Endothelial cell of umbilical vein (primary cell): Measurements from ENCODE around the gene SHISA6. TPM values are rescaled to one million over a fixed set of nuclear protein-coding genes. Genes with fewer than 3 reads are reported as not detected.

Experiments used
- BruUV-seq: library from RNA; stranded (reverse); fragments of 400-500 nt; replicated peaks from 2 replicates; lab custom pipeline; 2021; lab: Mats Ljungman, UMichigan
- CTCF ChIA-PET: fragments of 300-600, 350-600 bp; sonication (Branson Sonifier 250); formaldehyde crosslinking; loops from one replicate; lab custom pipeline; 2021; ENCODE audit warnings: antibody characterized with exemption, inconsistent platforms; lab: Charles Lee
- POLR2A ChIA-PET: fragments of 300-600, 350-600 bp; sonication (Branson Sonifier 250); formaldehyde crosslinking; loops from one replicate; lab custom pipeline; 2021; ENCODE audit warnings: antibody characterized with exemption, inconsistent platforms; lab: Charles Lee
- DNase-seq: peaks from one replicate; pipeline ENCODE4 v3.0.0-alpha.2; 2011; ENCODE audit warnings: low read depth, low spot score
- FAIRE-seq: peaks from 2 replicates; lab custom pipeline; 2011; peaks lifted over from hg19 to GRCh38; lab: Jason Lieb, UNC
- H2AFZ ChIP-seq: 2 replicates; pipeline ENCODE4 v1.6.0; 2012; ENCODE audit warnings: low read depth, low read length, control low read depth, inconsistent platforms
- H3K27ac ChIP-seq: 2 replicates; pipeline ENCODE4 v1.5.1; 2011; ENCODE audit warnings: low read depth, mild to moderate bottlenecking, control low read depth, low read length, moderate library complexity; ENCODE audit not compliant: insufficient read depth
- H3K27me3 ChIP-seq, 2 experiments: 2 replicates each; pipeline versions ENCODE4 v1.6.0 to v1.6.1; 2011; ENCODE audit warnings: low read length in 2 of 2, mixed read lengths in 1 of 2; ENCODE audit not compliant: control insufficient read depth in 2 of 2, insufficient read depth in 2 of 2
- H3K36me3 ChIP-seq, 2 experiments: 2 replicates in 1 of 2; 3 replicates in 1 of 2; pipeline ENCODE4 v1.5.1; 2011; ENCODE audit warnings: low read length in 2 of 2, mild to moderate bottlenecking in 1 of 2, moderate library complexity in 1 of 2; ENCODE audit not compliant: control insufficient read depth in 2 of 2, insufficient read depth in 2 of 2; ENCODE audit errors: extremely low read depth in 1 of 2
- H3K4me1 ChIP-seq: 3 replicates; pipeline ENCODE4 v1.5.1; 2011; ENCODE audit warnings: mild to moderate bottlenecking, low read length; ENCODE audit not compliant: control insufficient read depth, insufficient read depth; ENCODE audit errors: extremely low read depth
- H3K4me2 ChIP-seq: 2 replicates; pipeline ENCODE4 v1.6.1; 2011; ENCODE audit warnings: low read length, control low read depth, mixed read lengths; ENCODE audit not compliant: insufficient read depth
- H3K4me3 ChIP-seq, 3 experiments: fragments of 200-600 bp in 1 of 3; sonication (generic), shearing (Covaris generic) in 1 of 3; replicated peaks in 1 of 3; 2 replicates each; pipeline ENCODE4 v1.5.1; 2011 to 2016; ENCODE audit warnings: control low read depth in 3 of 3, low read length in 3 of 3, mild to moderate bottlenecking in 2 of 3, inconsistent platforms in 1 of 3, low read depth in 1 of 3, moderate library complexity in 1 of 3; ENCODE audit not compliant: insufficient read depth in 1 of 3
- H3K79me2 ChIP-seq: 2 replicates; pipeline ENCODE4 v1.6.0; 2012; ENCODE audit warnings: low read length, inconsistent platforms; ENCODE audit not compliant: control insufficient read depth, insufficient read depth
- H3K9ac ChIP-seq: replicated peaks from 2 replicates; pipeline ENCODE3; 2011; ENCODE audit warnings: low read length, control low read depth; ENCODE audit not compliant: insufficient read depth; ENCODE audit errors: extremely low read depth
- H3K9me1 ChIP-seq: replicated peaks from 3 replicates; pipeline ENCODE4 v1.6.0; 2011; ENCODE audit warnings: mild to moderate bottlenecking, low read length; ENCODE audit not compliant: control insufficient read depth, insufficient read depth; ENCODE audit errors: extremely low read depth
- H3K9me3 ChIP-seq: replicated peaks from 2 replicates; pipeline ENCODE4 v1.5.1; 2012; ENCODE audit warnings: low read length, inconsistent platforms; ENCODE audit not compliant: control insufficient read depth, insufficient read depth
- H4K20me1 ChIP-seq: replicated peaks from 2 replicates; pipeline ENCODE3; 2011; ENCODE audit warnings: mild to moderate bottlenecking, low read length; ENCODE audit not compliant: control insufficient read depth, insufficient read depth; ENCODE audit errors: extremely low read depth
- CTCF ChIP-seq, 2 donors: IDR thresholded peaks; 1 replicate in 1 of 2; 2 replicates in 1 of 2; pipeline ENCODE4 v1.5.1; 2011; ENCODE audit warnings: low read length in 2 of 2, mild to moderate bottlenecking in 2 of 2, moderate library complexity in 2 of 2, control low read depth in 1 of 2, inconsistent platforms in 1 of 2, low read depth in 1 of 2; ENCODE audit not compliant: insufficient read depth in 1 of 2; ENCODE audit errors: extremely low read depth in 1 of 2
- EZH2 ChIP-seq: IDR thresholded peaks from 2 replicates; pipeline ENCODE4 v1.6.1; 2012; ENCODE audit warnings: borderline replicate concordance, low read depth, mild to moderate bottlenecking, moderate library complexity, low read length, inconsistent platforms; ENCODE audit not compliant: severe bottlenecking
- FOS ChIP-seq: IDR thresholded peaks from 2 replicates; pipeline ENCODE4 v1.6.1; 2011; ENCODE audit warnings: mild to moderate bottlenecking, low read length, moderate library complexity, borderline replicate concordance; ENCODE audit not compliant: insufficient read depth
- GATA2 ChIP-seq: IDR thresholded peaks from 2 replicates; pipeline ENCODE4 v1.7.0; 2011; ENCODE audit warnings: low read depth, mild to moderate bottlenecking, moderate library complexity, mixed read lengths, low read length; ENCODE audit not compliant: insufficient read length, insufficient read depth
- JUN ChIP-seq: IDR thresholded peaks from 2 replicates; pipeline ENCODE4 v1.6.1; 2011; ENCODE audit warnings: borderline replicate concordance, low read depth; ENCODE audit not compliant: insufficient read length, insufficient read depth
- MAX ChIP-seq: IDR thresholded peaks from 2 replicates; pipeline ENCODE4 v1.6.1; 2011; ENCODE audit not compliant: insufficient read depth, insufficient read length
- MYC ChIP-seq: IDR thresholded peaks from one replicate; pipeline ENCODE4 v1.6.1; 2011; ENCODE audit warnings: mild to moderate bottlenecking, low read depth, low read length
- POLR2A ChIP-seq: IDR thresholded peaks from 2 replicates; pipeline ENCODE4 v1.6.1; 2012; ENCODE audit warnings: low read depth, mild to moderate bottlenecking, control low read depth, low read length
- POLR2AphosphoS5 ChIP-seq: IDR thresholded peaks from 2 replicates; pipeline ENCODE4 v1.6.1; 2012; ENCODE audit warnings: low read depth, mild to moderate bottlenecking, control low read depth, low read length, moderate library complexity; ENCODE audit not compliant: insufficient read depth
- dilution Hi-C: fragments of 300-500 bp; cut with MboI; formaldehyde crosslinking; loops from one replicate; pipeline ENCODE4 v1.15.0; 2019; ENCODE audit warnings: low sequenced_read_pairs; ENCODE audit not compliant: extremely low pct_ligation_motif_present
- intact Hi-C: fragments of 100-400 bp; cut with micrococcal nuclease; formaldehyde crosslinking; loops from one replicate; pipeline ENCODE4 v1.10.0; 2022
- polyA plus RNA-seq, 4 experiments: library from polyadenylated mRNA; depleted of rRNA in 3 of 4; stranded (reverse) in 3 of 4; unstranded in 1 of 4; fragments of >200 nt; gene quantifications; 2 replicates each; pipeline versions ENCODE4 v1.2.1 to v1.2.3, GENCODE V29; 2011 to 2012; ENCODE audit warnings: missing spikeins in 1 of 4
- total RNA-seq: library from RNA; stranded (reverse); gene quantifications from 2 replicates; pipeline ENCODE4 v1.2.3, GENCODE V29; 2021

SHISA6 gene
- total and polyA plus RNA-seq, 2 donors (not counting 3 experiments of a cell fraction or from before 2014, with no cell fraction given), result not detected

GRCh38 chr17:11351479-11351878, 110.5 kb downstream of the SHISA6 start:
- Histone ChIP-seq H2AFZ (no peak overlapping the region), H3K4me3 (no peak overlapping the region), H4K20me1 (no peaks in the 10 kb centered on the region), H3K9ac (no peak overlapping the region), H3K9me3 (no peaks in the 10 kb centered on the region), H3K9me1 (no peaks in the 10 kb centered on the region), H3K27me3 (no peaks in the 10 kb centered on the region), H3K4me2 (no peak overlapping the region), H3K4me1 (no peaks in the 10 kb centered on the region), H3K79me2 (no peaks in the 10 kb centered on the region), H3K27ac (no peak overlapping the region), H3K36me3 (no peaks in the 10 kb centered on the region)
- no TSS peak for BruUV-seq
- FAIRE-seq (no peak), DNase-seq (no peak)
- intact Hi-C loops, result no loop called here
- no peak for TF ChIP-seq POLR2AphosphoS5
- TF ChIP-seq EZH2, result no peak
- no peak for TF ChIP-seq POLR2A
- ChIA-PET POLR2A (no interaction called here), CTCF (no interaction called here)
- dilution Hi-C loops, result no loop called here

GRCh38 chr17:11353601-11354000, 112.6 kb downstream of the SHISA6 start:
- no peaks in the 10 kb centered on the region for H3K9me1 ChIP-seq
- POLR2A ChIA-PET, result no interaction called here
- no peaks in the 10 kb centered on the region for H3K4me1 ChIP-seq
- CTCF ChIA-PET, result no interaction called here
- intact Hi-C loops, result no loop called here
- H3K4me3 ChIP-seq, result no peak overlapping the region
- no peaks in the 10 kb centered on the region for H3K9me3 ChIP-seq
- no peak for FAIRE-seq
- BruUV-seq, result no TSS peak
- no peak overlapping the region for H3K4me2 ChIP-seq
- no peak overlapping the region for H3K27ac ChIP-seq
- no peak for DNase-seq
- H3K36me3 ChIP-seq, result no peaks in the 10 kb centered on the region
- dilution Hi-C loops, result no loop called here
- H3K27me3 ChIP-seq, result no peaks in the 10 kb centered on the region
- TF ChIP-seq GATA2 (no peak), JUN (no peak), EZH2 (no peak), FOS (no peak), MAX (no peak), MYC (no peak), POLR2AphosphoS5 (no peak), CTCF (IDR thresholded peaks at IDR 0.05; ENCODE audit: extremely low read depth in 1 of 2, insufficient read depth in 1 of 2, low read depth in 1 of 2, low read length in 2 of 2) (no peak), POLR2A (no peak)
- no peak overlapping the region for H2AFZ ChIP-seq
- no peaks in the 10 kb centered on the region for H3K79me2 ChIP-seq
- no peak overlapping the region for H3K9ac ChIP-seq
- no peaks in the 10 kb centered on the region for H4K20me1 ChIP-seq
